HG02610 (cell line): ENCODE measurements around the gene TMEM272.

Experiments used
- ATAC-seq: cut with Tn5 transposase; IDR thresholded peaks from one replicate; pipeline ENCODE4 v1.9.1; 2021; ENCODE audit warnings: mild to moderate bottlenecking, moderate library complexity; ENCODE audit not compliant: unreplicated experiment

The TMEM272 gene, protein sequence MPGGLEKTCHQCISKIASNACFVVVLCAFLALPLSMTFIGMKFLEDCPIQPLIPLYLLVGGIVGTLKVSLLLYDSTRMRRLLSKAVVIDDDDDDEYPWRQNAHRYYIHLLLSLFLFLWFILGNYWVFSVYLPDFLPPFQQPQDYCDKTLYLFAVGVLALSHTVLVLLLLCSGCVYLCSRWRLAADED

DNA sequence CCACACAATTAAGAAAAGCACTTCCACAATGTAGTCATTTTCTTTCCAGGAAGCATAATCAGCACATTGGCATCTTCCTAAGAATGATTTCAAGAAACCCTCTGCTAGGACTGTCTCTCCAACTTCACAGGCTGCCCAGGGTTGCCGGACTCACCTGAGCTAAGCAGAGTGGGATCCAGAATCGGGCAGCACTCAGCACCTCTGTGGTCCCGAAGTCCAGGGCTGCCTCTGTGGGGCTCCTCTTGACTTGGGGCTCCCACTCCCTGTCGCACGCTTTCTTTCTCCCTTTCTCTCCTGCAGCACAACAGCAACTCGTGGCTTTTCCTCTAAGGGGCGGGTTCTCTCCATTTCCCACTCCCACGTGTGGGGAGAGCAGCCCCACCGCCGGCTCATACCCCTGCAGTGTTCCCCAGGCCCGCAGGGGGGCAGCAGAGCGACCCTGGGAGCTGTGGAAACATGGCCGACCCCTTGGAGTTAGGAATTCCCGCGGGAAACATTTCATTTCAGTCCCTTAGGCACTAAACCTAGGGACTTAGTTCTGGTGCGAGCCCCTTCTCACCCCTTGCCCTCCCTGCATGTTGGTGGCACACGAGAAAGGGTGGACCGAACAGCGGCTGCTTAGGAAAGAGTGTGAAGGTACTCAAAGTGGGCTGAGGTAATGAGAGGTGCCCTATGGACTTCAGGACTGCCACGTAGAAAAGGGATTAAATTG is at the start of gene TMEM272:
Gene TMEM272, minus strand, starts transcription at position 316 of the 712 bp plus-strand sequence. CDS start 6,647 bp downstream, outside the sequence.
- ATAC-seq: no peak

DNA sequence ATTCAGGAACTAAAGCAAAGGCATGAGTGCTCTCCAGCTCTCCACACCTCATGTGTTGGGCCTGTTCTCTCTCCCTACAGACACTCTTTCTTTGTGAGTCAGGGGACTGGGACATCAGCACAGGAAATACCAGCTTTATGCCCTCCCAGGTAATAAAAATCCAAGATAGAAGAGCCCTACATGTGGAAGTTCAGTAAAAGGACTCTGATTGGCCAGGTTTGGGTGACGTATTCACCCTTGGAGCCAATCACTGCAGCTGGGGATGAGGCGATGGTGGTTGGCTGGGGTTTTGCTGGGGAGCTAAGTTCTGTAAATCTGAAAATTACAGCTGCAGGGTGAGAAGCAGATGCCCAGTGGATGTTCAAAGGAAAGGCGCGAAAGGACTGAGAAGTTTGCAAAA is 49.3 kb upstream of the TMEM272 start:
- no peak for ATAC-seq

DNA sequence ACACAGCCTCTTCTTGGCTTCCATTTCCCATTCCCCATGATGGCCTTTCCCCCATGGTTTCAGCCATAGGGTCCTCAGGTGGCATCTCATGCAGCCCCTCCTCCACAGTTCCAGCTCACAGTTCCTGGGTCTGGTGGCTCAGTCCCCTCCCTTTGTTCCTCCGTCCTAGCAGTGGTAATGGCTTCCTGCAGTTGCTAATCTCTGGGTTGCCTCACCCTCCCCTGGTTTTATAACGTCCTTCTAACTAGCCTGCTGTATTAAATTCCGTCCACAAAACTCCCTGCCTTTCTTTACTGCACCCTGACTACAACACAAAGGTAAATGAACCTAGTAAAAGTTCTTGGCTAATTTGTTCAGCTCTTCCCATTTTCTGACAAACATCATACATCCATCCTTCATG is 47.7 kb upstream of the TMEM272 start:
- ATAC-seq: no peak

DNA sequence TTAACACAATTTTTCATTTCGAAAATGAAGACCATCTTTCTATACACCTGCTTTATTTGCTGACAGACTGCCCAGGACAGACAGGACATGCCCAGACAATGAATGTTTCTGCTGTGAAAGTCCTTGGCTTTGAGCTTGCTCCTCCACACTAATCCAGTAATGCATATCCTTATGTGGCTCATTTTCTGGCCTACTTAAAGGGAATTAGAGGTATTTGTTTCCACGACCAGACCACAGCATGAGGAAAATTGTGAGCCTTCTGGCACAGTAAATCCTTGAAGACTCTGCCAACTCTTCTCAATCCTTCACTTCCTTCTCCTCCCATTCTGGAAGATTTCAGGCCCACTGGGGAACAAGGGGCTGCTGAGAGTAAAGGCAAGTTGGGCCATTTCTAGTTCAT is 42.5 kb upstream of the TMEM272 start:
- ATAC-seq: no peak

DNA sequence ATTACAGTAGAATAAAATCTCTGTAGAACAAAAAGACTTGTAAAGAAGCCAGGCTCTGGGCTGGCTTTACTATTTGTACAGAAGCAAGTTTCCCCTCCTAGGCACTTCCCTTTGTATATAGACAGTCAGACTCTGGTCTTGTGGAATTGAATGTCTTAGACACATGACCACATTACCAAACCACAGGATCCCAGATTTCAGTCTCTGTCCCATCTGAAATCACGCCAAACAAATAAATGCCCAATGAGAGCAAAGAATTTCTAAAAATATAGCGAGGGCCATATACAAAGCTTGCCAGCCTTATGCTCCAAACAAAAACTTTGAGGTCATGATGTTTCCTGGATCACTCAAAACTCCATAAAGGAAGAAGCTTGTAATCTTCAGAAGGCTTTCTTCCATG is 40.7 kb upstream of the TMEM272 start:
- no peak for ATAC-seq

DNA sequence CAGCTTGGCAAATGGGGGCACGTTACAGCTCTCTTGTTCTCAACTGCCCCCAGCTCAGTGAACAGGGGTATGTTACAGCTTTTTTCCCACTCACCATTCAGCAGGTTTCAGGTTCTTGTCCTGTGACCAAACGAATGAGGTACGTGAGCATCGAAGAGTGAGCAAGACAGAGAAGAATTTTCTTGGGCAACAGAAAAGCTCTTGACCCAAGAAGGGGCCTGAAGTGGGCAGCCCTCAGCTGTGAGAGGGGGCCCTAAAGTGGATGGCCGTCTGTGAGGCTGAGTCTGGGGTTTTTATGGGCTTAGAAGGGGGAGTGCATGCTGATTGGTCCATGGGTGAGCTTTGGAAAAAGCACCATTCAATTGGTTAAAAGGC is 38.2 kb upstream of the TMEM272 start:
- ATAC-seq: no peak

DNA sequence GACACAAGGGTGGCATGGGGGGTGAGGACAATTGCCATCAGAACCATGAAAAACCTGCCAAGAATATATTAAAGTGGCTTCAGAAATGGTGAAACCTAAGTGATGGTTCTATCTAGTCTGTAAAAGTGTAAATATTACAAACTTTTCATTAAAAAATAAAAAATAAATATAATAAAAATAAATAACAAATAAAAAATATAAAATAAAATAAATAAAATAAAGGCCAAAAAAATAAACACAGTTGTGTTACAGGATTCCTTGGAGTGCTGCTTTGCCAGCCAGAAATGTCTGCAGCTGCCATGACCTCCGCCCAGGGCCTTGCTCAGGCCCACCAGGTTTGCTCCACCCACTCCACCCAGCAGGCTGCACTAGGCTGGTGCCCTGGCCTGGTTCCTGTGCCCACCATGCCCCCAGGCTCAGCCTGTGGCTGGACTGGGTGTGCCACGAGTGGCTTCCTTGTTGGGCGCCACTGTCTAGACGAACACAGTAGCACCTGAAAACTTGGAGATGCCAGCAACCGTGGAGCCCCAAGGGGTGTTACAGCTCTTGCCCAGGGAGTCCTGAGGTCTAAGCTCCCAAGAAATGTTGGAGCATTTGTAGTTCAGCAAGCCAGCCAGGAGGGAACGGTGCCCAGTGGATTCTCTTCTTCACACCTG is 37.7 kb upstream of the TMEM272 start:
- ATAC-seq: no peak

DNA sequence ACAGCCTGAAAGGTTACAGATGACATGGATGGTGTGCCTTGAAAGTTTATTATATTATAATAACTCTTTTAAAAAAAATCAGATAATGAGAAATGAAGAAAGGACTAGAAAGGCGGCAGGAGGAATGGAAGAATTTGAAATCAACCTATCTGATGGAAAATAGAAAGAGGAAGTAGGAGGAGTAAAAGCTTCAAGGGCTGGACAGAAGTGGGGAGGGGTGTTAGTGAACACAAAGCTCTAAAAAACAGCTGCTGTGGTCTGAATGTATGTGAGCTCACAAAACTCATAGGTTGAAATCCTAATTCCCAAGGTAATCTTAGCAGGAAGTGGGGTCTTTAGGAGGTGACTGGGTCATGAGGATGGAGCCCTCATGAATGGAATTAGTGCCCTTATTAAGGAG is 36.3 kb upstream of the TMEM272 start:
- ATAC-seq: no peak

DNA sequence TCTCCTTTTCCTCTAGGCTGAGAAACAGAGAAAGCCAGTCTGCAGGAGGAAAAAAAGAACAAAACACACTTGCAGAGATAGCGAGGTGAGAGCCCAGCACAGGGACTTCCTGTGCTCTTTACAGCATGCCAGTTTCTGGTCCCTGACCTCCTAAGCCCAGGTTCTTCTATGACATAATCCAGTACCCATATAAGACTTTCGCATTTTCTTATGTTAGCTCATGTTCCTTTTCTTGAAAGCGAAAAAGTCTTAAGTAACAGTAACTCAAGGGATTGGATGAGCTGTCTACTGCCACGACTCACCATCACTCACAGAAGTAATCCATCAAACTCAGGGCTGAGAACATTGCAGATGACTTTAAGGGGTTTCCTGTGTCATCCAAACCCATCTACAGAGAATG is 34.2 kb upstream of the TMEM272 start:
- no peak for ATAC-seq

DNA sequence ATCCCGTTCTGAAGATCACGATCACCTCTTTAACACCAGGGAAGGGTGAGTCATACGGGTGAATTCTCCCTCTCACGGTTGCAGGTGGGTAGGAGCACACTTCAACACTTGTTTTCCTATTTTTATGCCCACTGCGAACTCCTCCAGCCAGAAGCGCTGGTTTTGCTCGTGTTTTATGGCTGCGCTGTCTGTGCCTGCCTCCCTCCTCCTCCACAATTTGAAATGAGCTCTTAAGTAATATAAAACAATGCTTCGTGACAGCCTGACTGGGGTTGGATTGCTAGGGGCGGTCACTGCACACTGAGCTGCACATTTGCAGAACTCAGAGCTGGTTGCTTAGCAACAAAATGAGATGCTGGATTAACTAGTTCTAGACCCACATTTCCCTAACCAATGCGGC is 29.7 kb upstream of the TMEM272 start:
- no peak for ATAC-seq

DNA sequence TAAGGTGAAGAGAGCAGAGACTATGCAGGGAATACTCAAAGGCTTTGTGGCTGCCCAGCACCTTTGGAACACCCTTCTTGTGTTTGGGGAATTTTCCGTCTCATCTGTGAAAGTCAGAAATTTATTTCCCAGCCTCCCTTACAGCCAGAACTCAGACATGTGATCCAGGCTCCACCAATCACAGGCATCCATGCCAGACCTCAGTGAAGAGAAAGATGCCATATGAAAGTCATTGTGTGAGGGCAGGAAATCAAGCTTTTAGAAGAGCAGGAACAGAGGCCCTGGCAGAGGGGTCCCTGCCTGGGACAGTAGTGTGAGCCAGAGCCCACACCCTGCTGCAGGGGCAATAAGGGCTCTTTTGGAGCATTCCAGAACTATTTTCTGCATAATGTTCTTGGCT is 28.9 kb upstream of the TMEM272 start:
- no peak for ATAC-seq

DNA sequence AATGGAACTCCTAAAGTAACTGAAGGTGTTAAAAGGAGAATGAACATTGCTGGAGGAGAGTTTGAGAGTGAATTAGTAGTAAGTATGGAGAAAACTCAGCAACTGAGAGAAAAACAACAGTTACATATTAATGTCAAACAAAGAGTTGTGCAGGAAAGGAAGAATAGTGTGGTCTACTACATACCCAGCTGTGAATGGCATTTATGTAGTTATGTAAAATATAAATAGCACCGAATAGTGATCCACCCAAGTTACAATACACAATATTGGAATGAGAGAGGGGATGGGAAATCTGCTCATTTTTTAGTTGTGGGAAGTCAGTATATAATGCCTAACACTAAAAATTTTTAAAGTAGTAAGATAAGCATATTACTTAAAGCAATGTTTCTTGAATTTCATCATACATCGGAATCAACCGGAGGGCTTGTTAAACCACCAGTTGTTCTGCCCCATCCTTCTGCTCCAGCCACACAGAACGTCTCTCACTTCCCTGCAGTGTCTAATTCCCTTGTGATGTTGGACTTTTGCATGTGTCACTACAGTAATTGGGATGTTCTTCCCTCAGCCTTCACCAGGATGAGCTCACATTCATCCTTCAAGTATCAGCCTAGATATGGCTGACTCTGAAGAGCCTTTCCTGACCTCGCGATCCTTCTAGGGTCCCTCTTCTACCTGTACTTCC is 28.3 kb upstream of the TMEM272 start:
- ATAC-seq: no peak

DNA sequence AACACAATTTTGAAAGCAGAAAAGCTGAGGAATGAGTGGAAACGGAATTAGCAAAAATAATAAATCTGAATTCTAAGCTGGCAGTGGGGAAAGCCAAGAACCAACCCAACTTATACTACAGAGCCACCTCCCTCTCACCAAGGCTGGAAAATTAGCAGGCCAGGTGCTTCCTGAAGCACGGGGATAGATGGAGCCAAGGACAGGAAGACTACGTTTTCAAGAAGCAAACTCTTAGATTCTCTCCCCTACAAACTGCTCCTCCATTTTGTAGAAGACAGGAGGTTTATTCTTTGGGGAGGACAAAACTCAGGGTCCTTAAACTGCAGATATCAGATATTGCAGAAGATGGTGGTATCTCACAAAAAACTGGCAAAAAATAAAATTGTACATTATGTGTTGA is 25.6 kb upstream of the TMEM272 start:
- no peak for ATAC-seq

DNA sequence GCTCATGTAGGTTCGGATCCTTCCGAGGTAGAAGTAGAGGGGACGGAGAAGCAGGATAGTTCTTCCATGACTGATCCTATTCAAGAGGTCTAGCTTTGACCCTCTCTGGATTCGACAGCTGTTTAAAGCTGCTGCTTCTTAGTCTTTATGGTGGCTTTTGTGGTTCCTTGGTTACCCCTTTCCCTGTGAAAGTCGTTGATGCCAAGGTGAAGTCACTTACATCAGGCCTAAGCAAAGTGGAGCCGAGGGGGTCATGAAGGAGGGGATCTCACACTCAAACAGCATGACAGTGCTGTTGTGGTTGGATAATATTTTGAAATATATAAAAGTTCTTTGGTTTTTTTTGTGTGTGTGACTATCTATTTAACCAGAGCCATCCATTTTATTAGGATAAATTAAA is 24.9 kb upstream of the TMEM272 start:
- ATAC-seq: no peak

DNA sequence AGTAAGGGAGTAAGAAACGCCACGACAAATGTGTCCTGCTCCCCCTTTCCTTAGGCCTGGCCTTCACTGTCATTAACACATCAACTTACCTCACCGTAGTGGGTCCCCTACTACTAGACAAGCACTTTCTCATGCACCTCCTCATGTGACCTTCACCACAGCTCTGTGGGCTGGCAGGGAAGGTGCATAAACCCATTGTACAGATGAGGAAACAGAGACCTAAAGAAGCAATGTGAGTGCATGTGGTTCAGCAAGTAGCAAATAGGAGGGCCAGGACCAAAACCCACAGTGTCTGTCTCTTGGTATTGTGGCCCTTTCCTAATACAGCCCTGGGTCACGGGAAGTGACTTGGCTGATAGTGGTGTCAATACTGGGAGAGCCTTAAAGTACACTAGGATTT is 22.1 kb upstream of the TMEM272 start:
- no peak for ATAC-seq

DNA sequence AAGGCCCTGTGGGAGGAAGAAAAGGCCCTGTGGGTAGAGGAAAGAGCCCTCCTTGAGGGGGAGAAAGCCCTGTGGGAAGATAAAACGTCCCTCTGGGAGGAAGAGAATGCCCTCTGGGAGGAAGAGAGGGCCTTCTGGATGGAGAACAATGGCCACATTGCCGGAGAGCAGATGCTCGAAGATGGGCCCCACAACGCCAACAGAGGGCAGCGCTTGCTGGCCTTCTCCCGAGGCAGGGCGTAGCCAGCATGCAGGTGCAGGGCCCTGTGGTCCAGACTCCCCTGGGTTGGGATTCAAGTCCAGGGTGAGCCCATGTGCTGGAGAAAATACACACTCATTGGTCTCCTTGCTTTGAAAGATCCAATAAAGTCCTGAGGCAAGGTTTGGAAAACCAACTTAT is 20.9 kb upstream of the TMEM272 start:
- no peak for ATAC-seq

DNA sequence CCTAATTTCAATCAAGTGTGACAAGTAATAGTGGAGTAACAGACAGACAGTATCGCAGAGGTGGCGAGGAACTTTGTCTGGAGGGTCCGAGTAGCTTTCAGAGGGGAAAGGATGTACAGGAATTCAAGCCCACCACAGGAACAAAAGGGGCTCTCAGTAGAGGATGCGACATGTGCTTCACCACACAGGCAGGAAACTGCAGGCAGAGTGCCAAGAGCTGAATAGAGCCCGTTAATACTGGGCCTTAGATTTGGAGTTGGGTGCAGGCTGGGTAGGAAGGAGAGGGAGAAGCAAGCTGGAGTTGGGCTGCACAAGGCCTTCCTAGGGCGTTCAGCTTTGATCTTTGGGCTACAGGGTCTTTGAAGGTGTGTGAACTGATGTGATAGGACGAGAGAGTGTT is 18.0 kb upstream of the TMEM272 start:
- ATAC-seq: no peak

DNA sequence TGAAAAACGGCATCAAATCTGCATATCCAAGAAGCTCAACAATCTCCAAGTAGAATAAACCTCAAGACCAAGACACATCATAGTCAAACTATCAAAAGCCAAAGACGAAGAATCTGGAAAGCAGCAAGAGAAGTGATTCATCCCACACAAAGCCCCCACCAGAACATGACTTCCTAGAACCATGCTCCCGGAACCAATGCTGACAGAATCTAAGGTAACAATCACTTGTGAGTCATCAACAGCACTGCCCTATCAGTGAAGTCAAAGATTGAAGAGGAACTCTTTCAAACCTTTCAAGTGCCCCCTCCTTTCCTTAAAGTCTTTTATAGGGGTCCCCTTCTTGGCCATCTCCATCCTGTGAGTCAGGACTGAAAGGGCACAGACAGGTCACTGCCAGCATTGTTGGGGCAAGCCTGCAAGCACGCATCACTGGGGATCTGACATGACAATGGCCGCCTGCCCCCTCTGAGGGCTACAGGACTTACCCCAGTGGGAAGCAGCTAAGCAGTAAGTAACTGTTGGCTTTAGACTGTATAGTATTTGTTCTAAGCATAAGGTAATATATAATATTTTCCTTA is 16.8 kb upstream of the TMEM272 start, which contains the start of gene CCDC70:
Gene CCDC70, plus strand, starts transcription at position 247 of the 578 bp plus-strand sequence. CDS start 3,443 bp downstream, outside the sequence.
- ATAC-seq: no peak

DNA sequence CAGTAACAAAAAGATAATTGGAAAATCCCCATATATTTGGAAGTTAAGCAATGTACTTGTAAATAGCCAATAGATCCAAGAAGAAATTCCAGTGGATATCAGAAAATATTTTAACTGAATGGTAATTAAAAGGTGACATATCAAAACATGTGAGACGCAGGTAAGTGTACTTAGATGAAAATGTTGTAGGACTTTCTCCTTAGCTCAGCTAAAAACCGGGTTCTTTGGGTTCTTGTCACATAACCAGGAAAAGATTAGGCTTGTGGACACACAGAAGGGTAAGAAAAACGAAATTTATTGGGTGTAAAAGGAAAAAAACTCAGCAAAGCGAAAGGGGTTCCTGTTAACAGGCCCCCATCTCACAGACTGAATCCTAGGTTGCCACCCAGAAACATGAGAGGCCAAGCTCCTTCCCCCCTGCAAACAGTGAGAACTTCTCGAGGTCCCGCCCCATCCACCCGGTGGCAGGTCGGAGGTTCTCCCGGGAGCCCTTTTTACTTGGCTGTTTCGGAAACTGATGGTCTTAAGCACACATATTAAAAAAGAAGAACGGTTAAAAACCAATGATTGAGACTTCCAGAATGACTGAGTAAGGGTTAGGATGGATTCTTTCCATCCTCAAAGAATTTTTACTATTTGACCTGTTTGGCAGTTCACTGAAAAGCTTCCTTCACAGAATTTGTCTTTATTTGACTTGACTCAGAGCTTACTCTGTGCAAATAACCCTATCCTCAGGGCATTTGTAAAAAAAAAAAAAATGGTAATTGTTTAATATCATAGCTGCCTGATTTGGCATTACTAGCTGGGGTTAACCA is 13.7 kb upstream of the TMEM272 start:
- ATAC-seq: no peak

DNA sequence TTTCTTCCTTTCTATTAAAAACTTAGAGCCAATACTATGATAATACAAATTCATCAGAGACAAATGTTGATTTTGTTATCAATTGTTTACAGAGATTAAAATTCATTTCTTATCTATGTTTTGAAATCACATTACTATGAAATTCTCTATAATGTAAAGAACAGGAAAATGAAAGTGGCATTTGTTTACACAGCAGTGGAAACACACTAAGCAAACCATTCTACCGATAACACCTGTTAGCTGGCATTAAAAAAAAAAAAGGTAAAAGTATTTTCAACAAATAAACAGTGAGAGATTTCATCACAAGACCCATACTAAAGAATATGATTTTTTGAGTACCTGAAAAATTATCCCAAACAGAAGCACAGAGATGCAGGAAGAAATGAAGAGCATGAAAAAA is 12.0 kb upstream of the TMEM272 start:
- ATAC-seq: no peak
